ENCODE measurements around the gene ARID5B.

The ARID5B gene

GRCh38 chr10:62048919-62049623 lies 147.6 kb downstream of the ARID5B start:
- Histone ChIP-seq H4K20me1 (ENCODE audit: insufficient read depth, low read length, poor library complexity, severe bottlenecking) (peaks cover 20% of the 10 kb centered on the region), H3K9me3 (ENCODE audit: insufficient read depth, low read depth, low read length) (no peaks in the 10 kb centered on the region), H3K36me3 (ENCODE audit: insufficient read depth, low read length) (peaks cover 43% of the 10 kb centered on the region), H3K9ac (ENCODE audit: low read depth, low read length, poor library complexity, severe bottlenecking) (peak overlapping the region; percentile 54), H3K4me2 (ENCODE audit: low read depth, low read length, poor library complexity, severe bottlenecking) (no peak overlapping the region), H3K79me2 (ENCODE audit: insufficient read depth, low read length) (peaks cover 93% of the 10 kb centered on the region), H3F3A (ENCODE audit: low read depth) (peaks cover 8% of the 10 kb centered on the region), H3K4me3 (ENCODE audit: low read length, poor library complexity, severe bottlenecking) (no peak overlapping the region), H3K9me2 (replicated peaks; ENCODE audit: low read depth, low read length) (no peaks in the 10 kb centered on the region), H2AFZ (ENCODE audit: low read length) (no peak overlapping the region), H3K4me1 (ENCODE audit: insufficient read depth, low read length, poor library complexity, severe bottlenecking) (peaks cover 82% of the 10 kb centered on the region), H3K27me3 (ENCODE audit: insufficient read depth, low read length, poor library complexity, severe bottlenecking) (no peaks in the 10 kb centered on the region)
- TF ChIP-seq, protein P1, sequence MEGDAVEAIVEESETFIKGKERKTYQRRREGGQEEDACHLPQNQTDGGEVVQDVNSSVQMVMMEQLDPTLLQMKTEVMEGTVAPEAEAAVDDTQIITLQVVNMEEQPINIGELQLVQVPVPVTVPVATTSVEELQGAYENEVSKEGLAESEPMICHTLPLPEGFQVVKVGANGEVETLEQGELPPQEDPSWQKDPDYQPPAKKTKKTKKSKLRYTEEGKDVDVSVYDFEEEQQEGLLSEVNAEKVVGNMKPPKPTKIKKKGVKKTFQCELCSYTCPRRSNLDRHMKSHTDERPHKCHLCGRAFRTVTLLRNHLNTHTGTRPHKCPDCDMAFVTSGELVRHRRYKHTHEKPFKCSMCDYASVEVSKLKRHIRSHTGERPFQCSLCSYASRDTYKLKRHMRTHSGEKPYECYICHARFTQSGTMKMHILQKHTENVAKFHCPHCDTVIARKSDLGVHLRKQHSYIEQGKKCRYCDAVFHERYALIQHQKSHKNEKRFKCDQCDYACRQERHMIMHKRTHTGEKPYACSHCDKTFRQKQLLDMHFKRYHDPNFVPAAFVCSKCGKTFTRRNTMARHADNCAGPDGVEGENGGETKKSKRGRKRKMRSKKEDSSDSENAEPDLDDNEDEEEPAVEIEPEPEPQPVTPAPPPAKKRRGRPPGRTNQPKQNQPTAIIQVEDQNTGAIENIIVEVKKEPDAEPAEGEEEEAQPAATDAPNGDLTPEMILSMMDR (conservative IDR thresholded peaks at IDR 0.05; ENCODE audit: low read length) = no peak
- no peak for TF ChIP-seq EZH2phosphoT487 (IDR thresholded peaks at IDR 0.05; ENCODE audit: borderline replicate concordance)

DNA sequence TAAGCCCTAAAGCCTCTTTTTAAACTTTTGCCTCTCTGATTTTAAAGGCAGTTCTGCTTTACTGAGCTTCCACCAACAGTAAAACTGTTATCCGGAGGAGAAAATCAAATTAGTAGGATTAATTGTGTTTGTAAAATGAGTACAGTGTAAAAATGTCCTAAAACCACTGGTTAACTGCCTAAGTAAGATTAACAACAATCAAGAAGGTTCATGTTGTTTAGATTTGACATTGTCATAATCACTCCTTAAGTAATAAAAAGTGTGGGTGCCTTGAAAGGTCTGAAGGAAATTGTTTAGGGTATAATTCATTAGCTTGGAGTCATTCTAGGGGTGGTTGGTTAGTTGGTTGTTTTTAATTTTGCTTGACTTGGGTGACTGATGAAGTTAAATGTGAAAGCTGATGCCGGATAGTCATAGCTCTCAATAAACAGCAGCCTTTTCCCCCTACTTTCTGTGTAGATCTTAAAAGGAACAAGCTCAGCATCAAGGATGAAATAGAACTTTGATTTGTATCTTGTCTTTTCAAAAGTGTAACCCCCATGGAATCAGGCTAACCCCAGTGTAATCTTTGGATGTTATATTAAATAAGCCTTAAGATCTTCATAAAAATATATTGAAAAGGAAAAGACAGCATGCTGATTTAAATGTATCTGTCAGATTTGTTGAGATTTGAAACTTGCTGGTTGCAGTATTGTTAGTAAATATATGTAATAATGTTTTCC lies 148.3 kb downstream of the ARID5B start:
- H3K36me3 ChIP-seq (ENCODE audit: insufficient read depth, low read length) = peaks cover 50% of the 10 kb centered on the region
- H3K4me2 ChIP-seq (ENCODE audit: low read depth, low read length, poor library complexity, severe bottlenecking) = no peak overlapping the region
- H2AFZ ChIP-seq (ENCODE audit: low read length) = no peak overlapping the region
- no peaks in the 10 kb centered on the region for H3K9me2 ChIP-seq (replicated peaks; ENCODE audit: low read depth, low read length)
- H3K27me3 ChIP-seq (ENCODE audit: insufficient read depth, low read length, poor library complexity, severe bottlenecking) = no peaks in the 10 kb centered on the region
- peaks cover 82% of the 10 kb centered on the region for H3K4me1 ChIP-seq (ENCODE audit: insufficient read depth, low read length, poor library complexity, severe bottlenecking)
- TF ChIP-seq, protein P1 (conservative IDR thresholded peaks at IDR 0.05; ENCODE audit: low read length) = no peak
- TF ChIP-seq EZH2phosphoT487 (IDR thresholded peaks at IDR 0.05; ENCODE audit: borderline replicate concordance) = no peak
- H3K4me3 ChIP-seq (ENCODE audit: low read length, poor library complexity, severe bottlenecking) = no peak overlapping the region
- peaks cover 8% of the 10 kb centered on the region for H3F3A ChIP-seq (ENCODE audit: low read depth)
- no peaks in the 10 kb centered on the region for H3K9me3 ChIP-seq (ENCODE audit: insufficient read depth, low read depth, low read length)
- peaks cover 20% of the 10 kb centered on the region for H4K20me1 ChIP-seq (ENCODE audit: insufficient read depth, low read length, poor library complexity, severe bottlenecking)
- H3K79me2 ChIP-seq (ENCODE audit: insufficient read depth, low read length) = peaks cover 93% of the 10 kb centered on the region
- H3K9ac ChIP-seq (ENCODE audit: low read depth, low read length, poor library complexity, severe bottlenecking) = peak overlapping the region; percentile 54

DNA sequence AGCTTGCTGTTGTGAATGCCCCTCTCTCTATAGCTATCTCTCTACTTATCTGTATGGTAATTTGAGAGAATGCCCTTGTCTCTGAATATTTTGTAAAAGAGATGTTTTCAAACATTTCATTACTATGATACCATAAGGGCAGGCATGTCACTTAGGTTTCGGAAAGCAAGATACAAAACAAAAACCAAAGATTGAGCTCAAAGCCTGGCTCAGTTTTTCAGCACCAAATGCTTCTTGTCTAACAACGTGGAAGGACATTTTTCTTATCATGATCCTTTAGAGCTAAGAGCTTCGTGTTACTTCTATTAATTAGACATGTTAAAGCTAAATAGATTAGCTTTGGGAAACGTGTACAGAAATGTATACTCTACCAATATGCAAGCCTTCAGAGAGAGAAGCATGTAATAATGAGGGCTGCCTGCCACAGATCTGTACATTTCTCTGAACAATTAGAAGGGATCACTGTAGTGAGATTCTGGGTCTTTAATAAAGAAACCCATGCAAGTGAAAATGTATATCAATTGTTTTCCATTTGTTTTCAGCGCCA lies 148.9 kb downstream of the ARID5B start:
- no peak overlapping the region for H3K4me3 ChIP-seq (ENCODE audit: low read length, poor library complexity, severe bottlenecking)
- peaks cover 8% of the 10 kb centered on the region for H3F3A ChIP-seq (ENCODE audit: low read depth)
- no peak for TF ChIP-seq EZH2phosphoT487 (IDR thresholded peaks at IDR 0.05; ENCODE audit: borderline replicate concordance)
- TF ChIP-seq, protein P1 (conservative IDR thresholded peaks at IDR 0.05; ENCODE audit: low read length) = no peak
- peak overlapping the region; percentile 9 for H3K4me2 ChIP-seq (ENCODE audit: low read depth, low read length, poor library complexity, severe bottlenecking)
- peaks cover 20% of the 10 kb centered on the region for H4K20me1 ChIP-seq (ENCODE audit: insufficient read depth, low read length, poor library complexity, severe bottlenecking)
- H3K27me3 ChIP-seq (ENCODE audit: insufficient read depth, low read length, poor library complexity, severe bottlenecking) = no peaks in the 10 kb centered on the region
- H3K9me2 ChIP-seq (replicated peaks; ENCODE audit: low read depth, low read length) = no peaks in the 10 kb centered on the region
- H2AFZ ChIP-seq (ENCODE audit: low read length) = no peak overlapping the region
- no peaks in the 10 kb centered on the region for H3K9me3 ChIP-seq (ENCODE audit: insufficient read depth, low read depth, low read length)
- peaks cover 83% of the 10 kb centered on the region for H3K4me1 ChIP-seq (ENCODE audit: insufficient read depth, low read length, poor library complexity, severe bottlenecking)
- peaks cover 93% of the 10 kb centered on the region for H3K79me2 ChIP-seq (ENCODE audit: insufficient read depth, low read length)
- H3K9ac ChIP-seq (ENCODE audit: low read depth, low read length, poor library complexity, severe bottlenecking) = no peak overlapping the region
- H3K36me3 ChIP-seq (ENCODE audit: insufficient read depth, low read length) = peaks cover 56% of the 10 kb centered on the region
